IMR-90 (cell line): Measurements from ENCODE around the gene SPRED3. TPM values are rescaled to one million over a fixed set of nuclear protein-coding genes. Genes with fewer than 3 reads are reported as not detected.

ENCODE experiments used
- ATAC-seq: fragments of 200-7000 bp; cut with Tn5 transposase; 2 replicates; pipeline ENCODE4 v1.9.1; 2020; ENCODE audit warnings: low read depth, mild to moderate bottlenecking, moderate library complexity
- BruUV-seq: library from RNA; stranded (reverse); fragments of 400-500 nt; replicated peaks from 2 replicates; lab custom pipeline; 2021; lab: Mats Ljungman, UMichigan
- CTCF ChIA-PET: fragments of 300-600 bp; formaldehyde crosslinking; extraction: SDS; loops from one replicate; lab custom pipeline; 2021; ENCODE audit warnings: antibody characterized with exemption; lab: Yijun Ruan, JAX
- POLR2A ChIA-PET: fragments of 300-600 bp; sonication (Branson Sonifier 250); formaldehyde crosslinking; loops from one replicate; lab custom pipeline; 2022; ENCODE audit warnings: antibody characterized with exemption; ENCODE audit not compliant: unreplicated experiment; lab: Charles Lee
- DNase-seq: peaks from one replicate; pipeline ENCODE4 v3.0.0; 2013
- H2AFZ ChIP-seq: replicated peaks from 2 replicates; pipeline ENCODE3; 2013; ENCODE audit warnings: low read length, mild to moderate bottlenecking; ENCODE audit not compliant: poor library complexity
- H2AK5ac ChIP-seq: 2 replicates; pipeline ENCODE4 v1.6.1; 2013; ENCODE audit warnings: low read depth, low read length, inconsistent platforms
- H2AK9ac ChIP-seq: replicated peaks from 2 replicates; pipeline ENCODE3; 2013; ENCODE audit warnings: mild to moderate bottlenecking, low read depth, low read length, moderate library complexity; ENCODE audit not compliant: poor library complexity
- H2BK120ac ChIP-seq: 2 replicates; pipeline ENCODE4 v1.6.1; 2013; ENCODE audit warnings: low read depth, low read length, inconsistent platforms
- H2BK15ac ChIP-seq: 3 replicates; pipeline ENCODE4 v1.6.1; 2013; ENCODE audit warnings: low read depth, low read length, inconsistent platforms
- H2BK20ac ChIP-seq: 2 replicates; pipeline ENCODE4 v1.6.1; 2013; ENCODE audit warnings: low read depth, mild to moderate bottlenecking, inconsistent platforms, low read length, moderate library complexity
- H2BK5ac ChIP-seq: 2 replicates; pipeline ENCODE4 v1.6.1; 2013; ENCODE audit warnings: mild to moderate bottlenecking, low read depth, low read length, inconsistent platforms; ENCODE audit not compliant: poor library complexity, severe bottlenecking
- H3K14ac ChIP-seq: replicated peaks from 2 replicates; pipeline ENCODE4 v1.6.1; 2013; ENCODE audit warnings: low read depth, low read length, inconsistent platforms
- H3K18ac ChIP-seq: 2 replicates; pipeline ENCODE4 v1.6.1; 2013; ENCODE audit warnings: low read depth, low read length, control low read depth
- H3K23ac ChIP-seq: 2 replicates; pipeline ENCODE4 v1.6.1; 2013; ENCODE audit warnings: low read depth, low read length, inconsistent platforms
- H3K27ac ChIP-seq: 2 replicates; pipeline ENCODE4 v1.5.1; 2013; ENCODE audit warnings: mild to moderate bottlenecking, control low read depth, low read length; ENCODE audit not compliant: insufficient read depth
- H3K27me3 ChIP-seq: 2 replicates; pipeline ENCODE4 v1.6.1; 2013; ENCODE audit warnings: low read length; ENCODE audit not compliant: control insufficient read depth, insufficient read depth
- H3K36me3 ChIP-seq: 2 replicates; pipeline ENCODE4 v1.6.1; 2013; ENCODE audit warnings: low read length, mixed read lengths; ENCODE audit not compliant: control insufficient read depth, insufficient read depth
- H3K4ac ChIP-seq: 2 replicates; pipeline ENCODE4 v1.6.1; 2013; ENCODE audit warnings: low read depth, low read length, inconsistent platforms
- H3K4me1 ChIP-seq: 2 replicates; pipeline ENCODE4 v1.6.1; 2013; ENCODE audit warnings: low read length, mixed read lengths; ENCODE audit not compliant: control insufficient read depth, insufficient read depth
- H3K4me2 ChIP-seq: 2 replicates; pipeline ENCODE4 v1.6.1; 2013; ENCODE audit warnings: low read depth, mild to moderate bottlenecking, control low read depth, low read length, moderate library complexity
- H3K4me3 ChIP-seq: 2 replicates; pipeline ENCODE4 v1.5.1; 2013; ENCODE audit warnings: low read depth, mild to moderate bottlenecking, control low read depth, low read length, moderate library complexity; ENCODE audit not compliant: insufficient read depth
- H3K56ac ChIP-seq: 2 replicates; pipeline ENCODE4 v1.6.1; 2013; ENCODE audit warnings: low read length, inconsistent platforms; ENCODE audit not compliant: insufficient read depth; ENCODE audit errors: extremely low read depth
- H3K79me1 ChIP-seq, 2 experiments: 2 replicates each; pipeline ENCODE4 v1.6.1; 2013; ENCODE audit warnings: low read length in 2 of 2, inconsistent platforms in 1 of 2, low read depth in 1 of 2
- H3K9ac ChIP-seq: 2 replicates; pipeline ENCODE4 v1.6.1; 2013; ENCODE audit warnings: low read depth, low read length, control low read depth
- H3K9me1 ChIP-seq: 2 replicates; pipeline ENCODE4 v1.6.1; 2013; ENCODE audit warnings: low read length, inconsistent platforms; ENCODE audit not compliant: insufficient read depth
- H3K9me3 ChIP-seq: 2 replicates; pipeline ENCODE4 v1.6.1; 2013; ENCODE audit warnings: low read length; ENCODE audit not compliant: control insufficient read depth, insufficient read depth
- H4K20me1 ChIP-seq: 2 replicates; pipeline ENCODE4 v1.6.1; 2013; ENCODE audit warnings: low read length, inconsistent platforms; ENCODE audit not compliant: insufficient read depth
- H4K5ac ChIP-seq: 2 replicates; pipeline ENCODE4 v1.6.1; 2013; ENCODE audit warnings: mild to moderate bottlenecking, low read depth, low read length, control low read depth
- H4K8ac ChIP-seq, 2 experiments: 2 replicates each; pipeline ENCODE4 v1.6.1; 2013; ENCODE audit warnings: low read depth in 2 of 2, low read length in 2 of 2, control low read depth in 1 of 2, inconsistent platforms in 1 of 2
- H4K91ac ChIP-seq: 2 replicates; pipeline ENCODE4 v1.6.1; 2013; ENCODE audit warnings: low read depth, low read length, inconsistent platforms; ENCODE audit not compliant: insufficient read depth
- BHLHE40 ChIP-seq: fragments of 150-350 bp; IDR thresholded peaks from 2 replicates; pipeline ENCODE4 v1.6.1; 2016; ENCODE audit warnings: mild to moderate bottlenecking, low read depth, low read length
- CEBPB ChIP-seq: IDR thresholded peaks from 2 replicates; pipeline ENCODE4 v1.6.1; 2012; ENCODE audit warnings: low read depth, low read length, improper control_type of control experiment
- CTCF ChIP-seq: conservative IDR thresholded peaks from 2 replicates; pipeline ENCODE4 v1.5.1; 2012; ENCODE audit warnings: mild to moderate bottlenecking, low read depth, low read length, improper control_type of control experiment
- FOS ChIP-seq: fragments of 150-350 bp; IDR thresholded peaks from 2 replicates; pipeline ENCODE4 v1.6.1; 2016; ENCODE audit warnings: low read depth, low read length
- MAFK ChIP-seq: IDR thresholded peaks from 2 replicates; pipeline ENCODE4 v1.6.1; 2012; ENCODE audit warnings: low read depth, low read length, improper control_type of control experiment
- MAZ ChIP-seq: IDR thresholded peaks from 2 replicates; pipeline ENCODE4 v1.6.1; 2012; ENCODE audit warnings: low read depth, mild to moderate bottlenecking, low read length, improper control_type of control experiment, moderate library complexity, borderline replicate concordance
- MXI1 ChIP-seq: IDR thresholded peaks from 2 replicates; pipeline ENCODE4 v1.6.1; 2012; ENCODE audit warnings: low read depth, mild to moderate bottlenecking, low read length, moderate library complexity, borderline replicate concordance
- POLR2A ChIP-seq: IDR thresholded peaks from 2 replicates; pipeline ENCODE4 v1.6.1; 2012; ENCODE audit warnings: mild to moderate bottlenecking, low read depth, low read length
- RAD21 ChIP-seq: IDR thresholded peaks from 2 replicates; pipeline ENCODE4 v1.6.1; 2012; ENCODE audit warnings: low read length, improper control_type of control experiment
- RCOR1 ChIP-seq: IDR thresholded peaks from 2 replicates; pipeline ENCODE4 v1.6.1; 2012; ENCODE audit warnings: mild to moderate bottlenecking, low read length, improper control_type of control experiment; ENCODE audit not compliant: insufficient replicate concordance
- USF2 ChIP-seq: fragments of 150-350 bp; IDR thresholded peaks from 2 replicates; pipeline ENCODE4 v1.6.1; 2017; ENCODE audit warnings: mild to moderate bottlenecking, antibody characterized with exemption, low read length, low read depth
- WGBS, 2 experiments: methylation state at CpG; one replicate each; pipeline versions ENCODE4 v1.1.5 to v1.1.7; 2013; ENCODE audit warnings: missing lambda C conversion rate in 2 of 2; ENCODE audit not compliant: insufficient read length in 1 of 2; ENCODE audit errors: extremely low coverage in 2 of 2; 5-methylcytosine and 5-hydroxymethylcytosine counted together
- dilution Hi-C: fragments of 300-500 bp; cut with HindIII; formaldehyde crosslinking; loops from one replicate; pipeline ENCODE4 v1.14.3; 2018; ENCODE audit warnings: low sequenced_read_pairs; ENCODE audit not compliant: unreplicated experiment
- in situ Hi-C: fragments of 300-500 bp; cut with MboI; formaldehyde crosslinking; loops from 3 replicates; pipeline ENCODE4 v1.14.3; 2019; ENCODE audit warnings: low sequenced_read_pairs, inconsistent platforms, mixed read lengths
- intact Hi-C: fragments of 100-400 bp; cut with micrococcal nuclease; formaldehyde crosslinking; loops from 2 replicates; pipeline ENCODE4 v1.10.0; 2022
- polyA plus RNA-seq, 3 experiments: library from polyadenylated mRNA; depleted of rRNA; stranded (reverse); fragments of >200 nt; gene quantifications; 2 replicates each; pipeline ENCODE4 v1.2.3, GENCODE V29; 2012; ENCODE audit warnings: low replicate concordance in 1 of 3
- total RNA-seq: library from RNA; depleted of rRNA; stranded (reverse); fragments of >200 nt; gene quantifications from 2 replicates; pipeline ENCODE4 v1.2.3, GENCODE V29; 2012
- TF ChIP-seq, protein P1 (sequence below): fragments of 150-350 bp; IDR thresholded peaks from 2 replicates; pipeline ENCODE4 v1.6.1; 2016; ENCODE audit warnings: low read depth, mild to moderate bottlenecking, low read length, moderate library complexity, borderline replicate concordance

SPRED3 gene
- total and polyA plus RNA-seq, 2 of the 4 experiments (the other 2 are of a cell fraction), result 0.90 to 7.9 TPM

DNA sequence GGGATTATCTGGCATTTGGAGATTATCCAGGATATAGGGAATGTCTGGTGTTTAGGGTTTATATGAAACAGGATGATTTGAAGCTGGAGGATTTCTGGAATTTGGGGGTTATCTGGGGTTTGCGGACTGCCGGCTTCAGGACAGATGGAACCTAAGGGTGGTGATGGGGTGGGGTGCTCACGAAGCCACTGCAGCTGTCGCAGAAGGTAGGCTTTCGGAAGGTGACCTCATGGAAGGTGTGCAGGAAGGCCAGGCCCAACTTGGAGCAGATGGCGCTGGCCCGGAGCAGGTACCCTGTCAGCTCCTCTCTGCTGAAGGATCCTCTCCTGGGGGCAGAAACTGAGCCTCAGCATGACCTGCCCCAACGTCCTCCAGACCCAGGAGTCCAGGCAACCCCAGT, 24.0 kb downstream of the SPRED3 start:
- Histone ChIP-seq H3K14ac (no peak overlapping the region), H2BK5ac (no peak overlapping the region), H2BK120ac (no peak overlapping the region), H3K4me1 (no peaks in the 10 kb centered on the region), H2BK15ac (no peak overlapping the region), H2AK5ac (no peak overlapping the region), H2AFZ (no peak overlapping the region), H3K36me3 (no peaks in the 10 kb centered on the region; the same call in 1 of the 2 replicates), H3K27me3 (peaks cover 6% of the 10 kb centered on the region; the same call in 1 of the 2 replicates), H3K9me1 (peaks cover 4% of the 10 kb centered on the region; the same call in 1 of the 2 replicates), H4K5ac (no peak overlapping the region), H2BK20ac (no peak overlapping the region), H4K8ac (no peak overlapping the region), H3K18ac (no peak overlapping the region), H3K9me3 (no peaks in the 10 kb centered on the region), H3K9ac (no peak overlapping the region), H3K79me1 (no peaks in the 10 kb centered on the region), H2AK9ac (peak overlapping the region; percentile 16), H3K4ac (no peak overlapping the region), H3K27ac (no peak overlapping the region), H3K56ac (no peak overlapping the region), H3K23ac (no peak overlapping the region), H3K4me2 (no peak overlapping the region), H4K91ac (no peak overlapping the region), H4K20me1 (no peaks in the 10 kb centered on the region), H3K4me3 (no peak overlapping the region)
- intact Hi-C loops, result no loop called here
- in situ Hi-C loops, result loop anchor here (25.0 kb wide), 1 partner anchor 525 kb away; the partner anchor contains the start of genes MRPS12 and SARS2
- no peak for DNase-seq
- WGBS, 2 experiments, result no CpG with 5 or more reads among the region's 8 CpGs
- TF ChIP-seq CEBPB, result no peak
- TF ChIP-seq USF2, result no peak
- no peak for TF ChIP-seq MAFK
- no peak for TF ChIP-seq MXI1
- no peak for TF ChIP-seq RAD21
- no peak for TF ChIP-seq MAZ
- TF ChIP-seq POLR2A, result no peak
- TF ChIP-seq RCOR1, result no peak
- no peak for TF ChIP-seq BHLHE40
- TF ChIP-seq CTCF, result no peak
- TF ChIP-seq, protein P1, sequence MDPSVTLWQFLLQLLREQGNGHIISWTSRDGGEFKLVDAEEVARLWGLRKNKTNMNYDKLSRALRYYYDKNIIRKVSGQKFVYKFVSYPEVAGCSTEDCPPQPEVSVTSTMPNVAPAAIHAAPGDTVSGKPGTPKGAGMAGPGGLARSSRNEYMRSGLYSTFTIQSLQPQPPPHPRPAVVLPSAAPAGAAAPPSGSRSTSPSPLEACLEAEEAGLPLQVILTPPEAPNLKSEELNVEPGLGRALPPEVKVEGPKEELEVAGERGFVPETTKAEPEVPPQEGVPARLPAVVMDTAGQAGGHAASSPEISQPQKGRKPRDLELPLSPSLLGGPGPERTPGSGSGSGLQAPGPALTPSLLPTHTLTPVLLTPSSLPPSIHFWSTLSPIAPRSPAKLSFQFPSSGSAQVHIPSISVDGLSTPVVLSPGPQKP, result no peak
- no peak for TF ChIP-seq FOS
- ChIA-PET POLR2A (no interaction called here), CTCF (no interaction called here)
- no TSS peak for BruUV-seq
- ATAC-seq, result no peak
- dilution Hi-C loops, result no loop called here
